HEK293 (cell line): ENCODE measurements around the gene M1AP.

Experiments
- CTCF ChIA-PET: fragments of 350-600 bp; formaldehyde crosslinking; extraction: SDS; loops from one replicate; lab custom pipeline; 2021; ENCODE audit warnings: antibody characterized with exemption; lab: Yijun Ruan, JAX
- POLR2A ChIA-PET: fragments of 300-600 bp; formaldehyde crosslinking; extraction: SDS; loops from one replicate; lab custom pipeline; 2020; ENCODE audit warnings: antibody characterized with exemption, inconsistent platforms; lab: Yijun Ruan, JAX
- H3K27ac ChIP-seq: fragments of 200-500 bp; sonication (Bioruptor generic); 2 replicates; pipeline ENCODE4 v1.5.1; 2014; ENCODE audit warnings: low read depth, low read length, control low read depth, inconsistent platforms; ENCODE audit errors: extremely low read depth
- H3K36me3 ChIP-seq, 2 experiments: fragments of 200-500 bp in 1 of 2; sonication (Bioruptor generic) in 1 of 2; 1 replicate in 1 of 2; 2 replicates in 1 of 2; pipeline ENCODE4 v1.5.1; 2014 to 2017; ENCODE audit warnings: inconsistent platforms in 2 of 2, low read length in 2 of 2; ENCODE audit not compliant: control insufficient read depth in 2 of 2, insufficient read depth in 1 of 2
- H3K4me1 ChIP-seq: fragments of 200-500 bp; sonication (Bioruptor generic); 2 replicates; pipeline ENCODE4 v1.5.1; 2014; ENCODE audit warnings: mild to moderate bottlenecking, low read length, inconsistent platforms; ENCODE audit not compliant: control insufficient read depth, insufficient read depth
- H3K4me3 ChIP-seq: 2 replicates; pipeline ENCODE4 v1.5.1; 2011; ENCODE audit warnings: low read depth, mild to moderate bottlenecking, control low read depth, low read length, moderate library complexity
- H3K9me3 ChIP-seq: fragments of 200-500 bp; sonication (Bioruptor generic); 2 replicates; pipeline ENCODE4 v1.5.1; 2014; ENCODE audit warnings: low read depth, low read length, inconsistent platforms; ENCODE audit not compliant: control insufficient read depth, insufficient read depth
- HOXD13 ChIP-seq: sonication (generic); formaldehyde crosslinking; IDR thresholded peaks from 2 replicates; pipeline ENCODE4 v1.8.0; 2022; ENCODE audit warnings: missing genetic modification reagents, borderline replicate concordance
- KLF8 ChIP-seq: fragments of 450-650 bp; formaldehyde crosslinking; IDR thresholded peaks from 2 replicates; pipeline ENCODE4 v1.5.1; 2016; ENCODE audit warnings: missing biosample characterization, missing genetic modification characterization
- ZNF16 ChIP-seq: fragments of 450-650 bp; formaldehyde crosslinking; IDR thresholded peaks from 2 replicates; pipeline ENCODE4 v1.5.1; 2016; ENCODE audit warnings: low read depth, missing biosample characterization, missing genetic modification characterization
- ZNF23 ChIP-seq: fragments of 450-650 bp; formaldehyde crosslinking; IDR thresholded peaks from 2 replicates; pipeline ENCODE4 v1.5.1; 2016; ENCODE audit warnings: missing biosample characterization, missing genetic modification characterization, borderline replicate concordance
- ZNF404 ChIP-seq: fragments of 450-650 bp; formaldehyde crosslinking; IDR thresholded peaks from 2 replicates; pipeline ENCODE4 v1.5.1; 2017; ENCODE audit warnings: missing biosample characterization, missing genetic modification characterization
- ZNF426 ChIP-seq: fragments of 450-650 bp; formaldehyde crosslinking; IDR thresholded peaks from 2 replicates; pipeline ENCODE4 v1.5.1; 2017; ENCODE audit warnings: missing biosample characterization, missing genetic modification characterization, mild to moderate bottlenecking, inconsistent platforms, moderate library complexity
- ZNF561 ChIP-seq: fragments of 450-650 bp; IDR thresholded peaks from 2 replicates; pipeline ENCODE4 v1.5.1; 2018; ENCODE audit warnings: missing biosample characterization, missing genetic modification characterization, borderline replicate concordance
- ZNF670 ChIP-seq: fragments of 450-650 bp; formaldehyde crosslinking; IDR thresholded peaks from 2 replicates; pipeline ENCODE4 v1.5.1; 2016; ENCODE audit warnings: missing biosample characterization, missing genetic modification characterization, low read depth
- TF ChIP-seq, protein P1 (sequence below): fragments of 450-650 bp; formaldehyde crosslinking; IDR thresholded peaks from 2 replicates; pipeline ENCODE4 v1.5.1; 2016; ENCODE audit warnings: missing biosample characterization, missing genetic modification characterization
- TF ChIP-seq, protein P2 (sequence below): fragments of 450-650 bp; IDR thresholded peaks from 2 replicates; pipeline ENCODE4 v1.5.1; 2018; ENCODE audit warnings: missing biosample characterization, missing genetic modification characterization
- TF ChIP-seq, protein P3 (sequence below): fragments of 450-650 bp; formaldehyde crosslinking; IDR thresholded peaks from 2 replicates; pipeline ENCODE4 v1.5.1; 2016; ENCODE audit warnings: missing biosample characterization, missing genetic modification characterization
- TF ChIP-seq, protein P4 (sequence below): fragments of 450-650 bp; formaldehyde crosslinking; IDR thresholded peaks from 2 replicates; pipeline ENCODE4 v1.5.1; 2016; ENCODE audit warnings: missing biosample characterization, missing genetic modification characterization, low read depth
- TF ChIP-seq, protein P5 (sequence below): sonication (generic); formaldehyde crosslinking; IDR thresholded peaks from 2 replicates; pipeline ENCODE4 v1.8.1; 2022; ENCODE audit warnings: mild to moderate bottlenecking, moderate library complexity, missing genetic modification reagents
- TF ChIP-seq, protein P6 (sequence below): fragments of 450-650 bp; formaldehyde crosslinking; IDR thresholded peaks from 2 replicates; pipeline ENCODE4 v1.5.1; 2016; ENCODE audit warnings: missing biosample characterization, missing genetic modification characterization
- TF ChIP-seq, protein P7 (sequence below): fragments of 450-650 bp; formaldehyde crosslinking; conservative IDR thresholded peaks from 2 replicates; pipeline ENCODE4 v1.5.1; 2016; ENCODE audit warnings: low read depth, missing biosample characterization, missing genetic modification characterization
- TF ChIP-seq, protein P8 (sequence below): fragments of 450-650 bp; formaldehyde crosslinking; conservative IDR thresholded peaks from 2 replicates; pipeline ENCODE4 v1.5.1; 2016; ENCODE audit warnings: low read depth, missing biosample characterization, missing genetic modification characterization

The M1AP gene

DNA sequence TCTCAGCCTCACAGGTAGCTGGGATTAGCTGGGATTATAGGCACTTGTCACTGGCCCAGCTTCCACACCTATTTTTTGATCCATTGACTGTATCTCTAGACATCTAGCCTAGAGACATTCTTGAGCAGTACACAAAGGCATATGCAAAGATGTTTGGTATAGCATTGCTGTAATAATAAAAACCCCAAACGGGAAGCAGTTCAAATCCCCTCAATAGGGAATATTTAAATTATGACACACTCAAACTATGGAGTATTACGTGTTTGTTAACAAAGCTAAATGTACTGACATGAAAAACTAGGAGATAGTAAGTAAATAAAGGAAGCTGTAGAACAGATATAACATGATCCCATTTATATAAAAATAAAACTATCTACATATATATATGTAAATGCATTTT is 65.9 kb downstream of the M1AP start (continued):
- TF ChIP-seq, protein P1, sequence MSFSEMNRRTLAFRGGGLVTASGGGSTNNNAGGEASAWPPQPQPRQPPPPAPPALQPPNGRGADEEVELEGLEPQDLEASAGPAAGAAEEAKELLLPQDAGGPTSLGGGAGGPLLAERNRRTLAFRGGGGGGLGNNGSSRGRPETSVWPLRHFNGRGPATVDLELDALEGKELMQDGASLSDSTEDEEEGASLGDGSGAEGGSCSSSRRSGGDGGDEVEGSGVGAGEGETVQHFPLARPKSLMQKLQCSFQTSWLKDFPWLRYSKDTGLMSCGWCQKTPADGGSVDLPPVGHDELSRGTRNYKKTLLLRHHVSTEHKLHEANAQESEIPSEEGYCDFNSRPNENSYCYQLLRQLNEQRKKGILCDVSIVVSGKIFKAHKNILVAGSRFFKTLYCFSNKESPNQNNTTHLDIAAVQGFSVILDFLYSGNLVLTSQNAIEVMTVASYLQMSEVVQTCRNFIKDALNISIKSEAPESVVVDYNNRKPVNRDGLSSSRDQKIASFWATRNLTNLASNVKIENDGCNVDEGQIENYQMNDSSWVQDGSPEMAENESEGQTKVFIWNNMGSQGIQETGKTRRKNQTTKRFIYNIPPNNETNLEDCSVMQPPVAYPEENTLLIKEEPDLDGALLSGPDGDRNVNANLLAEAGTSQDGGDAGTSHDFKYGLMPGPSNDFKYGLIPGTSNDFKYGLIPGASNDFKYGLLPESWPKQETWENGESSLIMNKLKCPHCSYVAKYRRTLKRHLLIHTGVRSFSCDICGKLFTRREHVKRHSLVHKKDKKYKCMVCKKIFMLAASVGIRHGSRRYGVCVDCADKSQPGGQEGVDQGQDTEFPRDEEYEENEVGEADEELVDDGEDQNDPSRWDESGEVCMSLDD (tag by site-specific recombination), result no peak
- no peak for TF ChIP-seq ZNF404 (tag by site-specific recombination)
- TF ChIP-seq ZNF23 (tag by site-specific recombination), result no peak
- TF ChIP-seq ZNF670 (tag by site-specific recombination), result no peak
- TF ChIP-seq ZNF561 (tag by site-specific recombination), result no peak
- TF ChIP-seq, protein P2, sequence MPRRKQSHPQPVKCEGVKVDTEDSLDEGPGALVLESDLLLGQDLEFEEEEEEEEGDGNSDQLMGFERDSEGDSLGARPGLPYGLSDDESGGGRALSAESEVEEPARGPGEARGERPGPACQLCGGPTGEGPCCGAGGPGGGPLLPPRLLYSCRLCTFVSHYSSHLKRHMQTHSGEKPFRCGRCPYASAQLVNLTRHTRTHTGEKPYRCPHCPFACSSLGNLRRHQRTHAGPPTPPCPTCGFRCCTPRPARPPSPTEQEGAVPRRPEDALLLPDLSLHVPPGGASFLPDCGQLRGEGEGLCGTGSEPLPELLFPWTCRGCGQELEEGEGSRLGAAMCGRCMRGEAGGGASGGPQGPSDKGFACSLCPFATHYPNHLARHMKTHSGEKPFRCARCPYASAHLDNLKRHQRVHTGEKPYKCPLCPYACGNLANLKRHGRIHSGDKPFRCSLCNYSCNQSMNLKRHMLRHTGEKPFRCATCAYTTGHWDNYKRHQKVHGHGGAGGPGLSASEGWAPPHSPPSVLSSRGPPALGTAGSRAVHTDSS, result no peak
- TF ChIP-seq, protein P3, sequence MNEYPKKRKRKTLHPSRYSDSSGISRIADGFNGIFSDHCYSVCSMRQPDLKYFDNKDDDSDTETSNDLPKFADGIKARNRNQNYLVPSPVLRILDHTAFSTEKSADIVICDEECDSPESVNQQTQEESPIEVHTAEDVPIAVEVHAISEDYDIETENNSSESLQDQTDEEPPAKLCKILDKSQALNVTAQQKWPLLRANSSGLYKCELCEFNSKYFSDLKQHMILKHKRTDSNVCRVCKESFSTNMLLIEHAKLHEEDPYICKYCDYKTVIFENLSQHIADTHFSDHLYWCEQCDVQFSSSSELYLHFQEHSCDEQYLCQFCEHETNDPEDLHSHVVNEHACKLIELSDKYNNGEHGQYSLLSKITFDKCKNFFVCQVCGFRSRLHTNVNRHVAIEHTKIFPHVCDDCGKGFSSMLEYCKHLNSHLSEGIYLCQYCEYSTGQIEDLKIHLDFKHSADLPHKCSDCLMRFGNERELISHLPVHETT, result no peak
- TF ChIP-seq, protein P4, sequence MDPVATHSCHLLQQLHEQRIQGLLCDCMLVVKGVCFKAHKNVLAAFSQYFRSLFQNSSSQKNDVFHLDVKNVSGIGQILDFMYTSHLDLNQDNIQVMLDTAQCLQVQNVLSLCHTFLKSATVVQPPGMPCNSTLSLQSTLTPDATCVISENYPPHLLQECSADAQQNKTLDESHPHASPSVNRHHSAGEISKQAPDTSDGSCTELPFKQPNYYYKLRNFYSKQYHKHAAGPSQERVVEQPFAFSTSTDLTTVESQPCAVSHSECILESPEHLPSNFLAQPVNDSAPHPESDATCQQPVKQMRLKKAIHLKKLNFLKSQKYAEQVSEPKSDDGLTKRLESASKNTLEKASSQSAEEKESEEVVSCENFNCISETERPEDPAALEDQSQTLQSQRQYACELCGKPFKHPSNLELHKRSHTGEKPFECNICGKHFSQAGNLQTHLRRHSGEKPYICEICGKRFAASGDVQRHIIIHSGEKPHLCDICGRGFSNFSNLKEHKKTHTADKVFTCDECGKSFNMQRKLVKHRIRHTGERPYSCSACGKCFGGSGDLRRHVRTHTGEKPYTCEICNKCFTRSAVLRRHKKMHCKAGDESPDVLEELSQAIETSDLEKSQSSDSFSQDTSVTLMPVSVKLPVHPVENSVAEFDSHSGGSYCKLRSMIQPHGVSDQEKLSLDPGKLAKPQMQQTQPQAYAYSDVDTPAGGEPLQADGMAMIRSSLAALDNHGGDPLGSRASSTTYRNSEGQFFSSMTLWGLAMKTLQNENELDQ (tag by site-specific recombination), result no peak
- TF ChIP-seq KLF8 (tag by site-specific recombination), result no peak

DNA sequence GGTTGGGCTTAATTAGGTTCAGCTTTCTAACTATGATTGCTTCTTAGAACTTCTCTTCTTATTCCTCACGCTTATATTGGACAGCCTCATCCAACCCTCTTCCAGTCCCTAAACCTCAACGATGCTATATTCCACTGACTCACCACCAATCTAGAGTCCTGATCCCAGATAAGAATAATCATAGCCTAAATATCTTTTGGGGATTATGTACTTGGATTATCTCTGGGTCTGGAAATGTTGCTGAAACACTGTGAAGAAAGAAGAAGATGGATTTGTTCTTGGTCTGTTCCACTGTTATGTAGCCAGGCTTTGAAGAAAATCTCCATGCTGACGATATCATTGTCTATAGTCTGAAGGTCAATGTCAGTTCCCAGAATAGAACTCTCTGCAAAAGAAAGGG is 66.7 kb downstream of the M1AP start:
- no peaks in the 10 kb centered on the region for H3K36me3 ChIP-seq
- CTCF ChIA-PET, result interaction anchor here (1.3 kb wide), 1 partner anchor 247 kb away, joined by 3 read pairs; no protein-coding TSS in a partner anchor
- POLR2A ChIA-PET, result no interaction called here
- no peaks in the 10 kb centered on the region for H3K9me3 ChIP-seq
- H3K4me1 ChIP-seq, result no peaks in the 10 kb centered on the region
- H3K4me3 ChIP-seq, result no peak overlapping the region
- no peak overlapping the region for H3K27ac ChIP-seq
- no peak for TF ChIP-seq ZNF16 (tag by site-specific recombination)
- TF ChIP-seq, protein P5, sequence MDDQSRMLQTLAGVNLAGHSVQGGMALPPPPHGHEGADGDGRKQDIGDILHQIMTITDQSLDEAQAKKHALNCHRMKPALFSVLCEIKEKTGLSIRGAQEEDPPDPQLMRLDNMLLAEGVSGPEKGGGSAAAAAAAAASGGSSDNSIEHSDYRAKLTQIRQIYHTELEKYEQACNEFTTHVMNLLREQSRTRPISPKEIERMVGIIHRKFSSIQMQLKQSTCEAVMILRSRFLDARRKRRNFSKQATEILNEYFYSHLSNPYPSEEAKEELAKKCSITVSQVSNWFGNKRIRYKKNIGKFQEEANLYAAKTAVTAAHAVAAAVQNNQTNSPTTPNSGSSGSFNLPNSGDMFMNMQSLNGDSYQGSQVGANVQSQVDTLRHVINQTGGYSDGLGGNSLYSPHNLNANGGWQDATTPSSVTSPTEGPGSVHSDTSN (CRISPR knock-in tag), result no peak
- no peak for TF ChIP-seq HOXD13 (CRISPR knock-in tag)
- TF ChIP-seq, protein P6, sequence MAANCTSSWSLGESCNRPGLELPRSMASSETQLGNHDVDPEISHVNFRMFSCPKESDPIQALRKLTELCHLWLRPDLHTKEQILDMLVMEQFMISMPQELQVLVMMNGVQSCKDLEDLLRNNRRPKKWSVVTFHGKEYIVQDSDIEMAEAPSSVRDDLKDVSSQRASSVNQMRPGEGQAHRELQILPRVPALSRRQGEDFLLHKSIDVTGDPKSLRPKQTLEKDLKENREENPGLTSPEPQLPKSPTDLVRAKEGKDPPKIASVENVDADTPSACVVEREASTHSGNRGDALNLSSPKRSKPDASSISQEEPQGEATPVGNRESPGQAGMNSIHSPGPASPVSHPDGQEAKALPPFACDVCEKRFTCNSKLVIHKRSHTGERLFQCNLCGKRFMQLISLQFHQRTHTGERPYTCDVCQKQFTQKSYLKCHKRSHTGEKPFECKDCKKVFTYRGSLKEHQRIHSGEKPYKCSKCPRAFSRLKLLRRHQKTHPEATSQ, result no peak
- TF ChIP-seq, protein P7, sequence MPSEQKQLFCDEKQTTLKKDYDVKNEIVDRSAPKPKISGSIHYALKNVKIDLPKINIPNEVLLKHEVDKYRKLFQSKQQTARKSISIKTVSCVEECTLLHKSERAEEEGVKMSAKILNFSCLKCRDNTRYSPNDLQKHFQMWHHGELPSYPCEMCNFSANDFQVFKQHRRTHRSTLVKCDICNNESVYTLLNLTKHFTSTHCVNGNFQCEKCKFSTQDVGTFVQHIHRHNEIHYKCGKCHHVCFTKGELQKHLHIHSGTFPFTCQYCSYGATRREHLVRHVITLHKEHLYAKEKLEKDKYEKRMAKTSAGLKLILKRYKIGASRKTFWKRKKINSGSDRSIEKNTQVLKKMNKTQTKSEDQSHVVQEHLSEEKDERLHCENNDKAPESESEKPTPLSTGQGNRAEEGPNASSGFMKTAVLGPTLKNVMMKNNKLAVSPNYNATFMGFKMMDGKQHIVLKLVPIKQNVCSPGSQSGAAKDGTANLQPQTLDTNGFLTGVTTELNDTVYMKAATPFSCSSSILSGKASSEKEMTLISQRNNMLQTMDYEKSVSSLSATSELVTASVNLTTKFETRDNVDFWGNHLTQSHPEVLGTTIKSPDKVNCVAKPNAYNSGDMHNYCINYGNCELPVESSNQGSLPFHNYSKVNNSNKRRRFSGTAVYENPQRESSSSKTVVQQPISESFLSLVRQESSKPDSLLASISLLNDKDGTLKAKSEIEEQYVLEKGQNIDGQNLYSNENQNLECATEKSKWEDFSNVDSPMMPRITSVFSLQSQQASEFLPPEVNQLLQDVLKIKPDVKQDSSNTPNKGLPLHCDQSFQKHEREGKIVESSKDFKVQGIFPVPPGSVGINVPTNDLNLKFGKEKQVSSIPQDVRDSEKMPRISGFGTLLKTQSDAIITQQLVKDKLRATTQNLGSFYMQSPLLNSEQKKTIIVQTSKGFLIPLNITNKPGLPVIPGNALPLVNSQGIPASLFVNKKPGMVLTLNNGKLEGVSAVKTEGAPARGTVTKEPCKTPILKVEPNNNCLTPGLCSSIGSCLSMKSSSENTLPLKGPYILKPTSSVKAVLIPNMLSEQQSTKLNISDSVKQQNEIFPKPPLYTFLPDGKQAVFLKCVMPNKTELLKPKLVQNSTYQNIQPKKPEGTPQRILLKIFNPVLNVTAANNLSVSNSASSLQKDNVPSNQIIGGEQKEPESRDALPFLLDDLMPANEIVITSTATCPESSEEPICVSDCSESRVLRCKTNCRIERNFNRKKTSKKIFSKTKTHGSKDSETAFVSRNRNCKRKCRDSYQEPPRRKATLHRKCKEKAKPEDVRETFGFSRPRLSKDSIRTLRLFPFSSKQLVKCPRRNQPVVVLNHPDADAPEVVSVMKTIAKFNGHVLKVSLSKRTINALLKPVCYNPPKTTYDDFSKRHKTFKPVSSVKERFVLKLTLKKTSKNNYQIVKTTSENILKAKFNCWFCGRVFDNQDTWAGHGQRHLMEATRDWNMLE (tag by site-specific recombination), result no peak
- no peak for TF ChIP-seq ZNF426
- TF ChIP-seq, protein P8, sequence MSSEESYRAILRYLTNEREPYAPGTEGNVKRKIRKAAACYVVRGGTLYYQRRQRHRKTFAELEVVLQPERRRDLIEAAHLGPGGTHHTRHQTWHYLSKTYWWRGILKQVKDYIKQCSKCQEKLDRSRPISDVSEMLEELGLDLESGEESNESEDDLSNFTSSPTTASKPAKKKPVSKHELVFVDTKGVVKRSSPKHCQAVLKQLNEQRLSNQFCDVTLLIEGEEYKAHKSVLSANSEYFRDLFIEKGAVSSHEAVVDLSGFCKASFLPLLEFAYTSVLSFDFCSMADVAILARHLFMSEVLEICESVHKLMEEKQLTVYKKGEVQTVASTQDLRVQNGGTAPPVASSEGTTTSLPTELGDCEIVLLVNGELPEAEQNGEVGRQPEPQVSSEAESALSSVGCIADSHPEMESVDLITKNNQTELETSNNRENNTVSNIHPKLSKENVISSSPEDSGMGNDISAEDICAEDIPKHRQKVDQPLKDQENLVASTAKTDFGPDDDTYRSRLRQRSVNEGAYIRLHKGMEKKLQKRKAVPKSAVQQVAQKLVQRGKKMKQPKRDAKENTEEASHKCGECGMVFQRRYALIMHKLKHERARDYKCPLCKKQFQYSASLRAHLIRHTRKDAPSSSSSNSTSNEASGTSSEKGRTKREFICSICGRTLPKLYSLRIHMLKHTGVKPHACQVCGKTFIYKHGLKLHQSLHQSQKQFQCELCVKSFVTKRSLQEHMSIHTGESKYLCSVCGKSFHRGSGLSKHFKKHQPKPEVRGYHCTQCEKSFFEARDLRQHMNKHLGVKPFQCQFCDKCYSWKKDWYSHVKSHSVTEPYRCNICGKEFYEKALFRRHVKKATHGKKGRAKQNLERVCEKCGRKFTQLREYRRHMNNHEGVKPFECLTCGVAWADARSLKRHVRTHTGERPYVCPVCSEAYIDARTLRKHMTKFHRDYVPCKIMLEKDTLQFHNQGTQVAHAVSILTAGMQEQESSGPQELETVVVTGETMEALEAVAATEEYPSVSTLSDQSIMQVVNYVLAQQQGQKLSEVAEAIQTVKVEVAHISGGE (tag by site-specific recombination), result no peak
